HTERT RPE-1 (cell line): Measurements from ENCODE around the gene PPP1R37.

ENCODE experiments used
- in situ Hi-C: fragments of 300-500 bp; cut with MboI; formaldehyde crosslinking; loops from 4 replicates; pipeline ENCODE4 v1.14.3; 2020; ENCODE audit warnings: low sequenced_read_pairs

Gene PPP1R37

GRCh38 chr19:45164577-45165335, 71.8 kb downstream of the PPP1R37 start:
- in situ Hi-C loops: no loop called here

GRCh38 chr19:45166723-45167252, 73.8 kb downstream of the PPP1R37 start:
- in situ Hi-C loops: no loop called here

DNA sequence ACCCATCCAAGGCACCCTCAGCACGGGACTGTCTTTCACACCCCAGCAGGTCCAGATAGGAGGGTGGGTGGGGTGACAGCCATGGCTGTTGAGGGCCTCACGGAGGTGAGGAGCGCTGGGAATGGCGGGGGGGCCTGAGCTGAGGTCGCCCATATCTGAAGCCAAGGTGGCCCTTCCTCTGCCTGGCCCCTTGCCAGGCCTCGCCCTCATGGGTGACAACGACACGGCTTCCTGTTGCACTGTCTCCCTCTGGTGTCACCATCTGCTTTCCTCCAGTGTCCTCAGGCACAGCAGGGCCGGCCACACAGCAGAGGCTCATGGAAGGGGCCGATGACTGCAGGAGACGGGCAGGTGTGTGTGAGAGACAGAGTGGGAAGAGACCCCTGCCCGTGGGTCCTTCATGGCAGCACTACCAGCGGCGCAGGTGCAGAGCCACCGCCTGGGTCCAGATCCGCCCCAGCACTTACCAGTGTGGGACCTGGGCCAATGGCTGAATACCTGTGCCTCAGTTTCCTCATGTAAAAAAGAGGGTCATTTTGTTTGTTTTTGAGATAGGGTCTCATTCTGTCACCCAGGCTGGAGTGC, 75.9 kb downstream of the PPP1R37 start:
- in situ Hi-C loops: no loop called here

DNA sequence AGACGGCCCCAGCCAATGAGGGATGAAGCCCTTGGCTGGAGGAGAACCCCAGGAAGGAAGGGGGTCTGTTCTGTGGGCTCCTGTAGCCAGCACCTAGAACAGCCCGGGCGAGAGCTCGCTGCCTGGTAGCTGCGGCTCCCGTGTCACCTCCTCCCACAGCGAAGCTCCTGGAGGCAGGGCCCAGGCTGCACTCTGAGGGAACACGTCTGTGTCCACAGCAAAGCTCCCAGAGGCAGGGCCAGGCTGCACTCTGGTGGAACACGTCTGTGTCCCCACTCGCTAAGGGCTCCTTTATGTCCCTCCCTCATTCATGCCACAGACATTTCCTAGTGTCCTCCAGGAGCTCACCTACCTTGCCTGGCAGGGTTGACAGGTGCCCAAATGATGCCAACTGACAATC, 76.6 kb downstream of the PPP1R37 start:
- in situ Hi-C loops: no loop called here

GRCh38 chr19:45170146-45171106, 77.4 kb downstream of the PPP1R37 start:
- in situ Hi-C loops: no loop called here

- in situ Hi-C loops: no loop called here
Observed at GRCh38 chr19:45171211-45171623, 78.2 kb downstream of the PPP1R37 start.

- in situ Hi-C loops: no loop called here
Observed at GRCh38 chr19:45172173-45172572, 79.2 kb downstream of the PPP1R37 start.

- in situ Hi-C loops: no loop called here
Observed at GRCh38 chr19:45172611-45173208, 79.7 kb downstream of the PPP1R37 start.

DNA sequence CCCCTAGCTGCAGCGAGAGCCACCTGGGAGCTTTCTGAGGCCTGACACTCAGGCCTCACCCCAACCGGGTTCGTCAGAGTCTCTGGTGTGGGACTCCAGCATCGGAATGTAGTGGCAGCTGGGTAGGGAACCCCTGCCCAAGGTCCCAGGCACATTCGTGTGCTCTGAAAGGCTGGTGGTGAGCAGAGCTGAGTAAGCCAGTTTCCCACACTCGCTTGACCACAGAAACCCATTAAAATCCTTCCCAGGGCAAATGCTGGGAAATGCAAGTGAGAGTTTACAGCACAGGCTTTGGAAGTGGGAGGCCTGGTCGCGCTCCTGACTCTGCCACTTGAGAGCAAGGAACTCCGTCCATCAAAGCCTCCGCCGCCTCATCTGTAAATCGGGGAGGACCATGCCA, 80.8 kb downstream of the PPP1R37 start:
- in situ Hi-C loops: no loop called here

GRCh38 chr19:45175515-45176345, 82.8 kb downstream of the PPP1R37 start:
- in situ Hi-C loops: no loop called here

DNA sequence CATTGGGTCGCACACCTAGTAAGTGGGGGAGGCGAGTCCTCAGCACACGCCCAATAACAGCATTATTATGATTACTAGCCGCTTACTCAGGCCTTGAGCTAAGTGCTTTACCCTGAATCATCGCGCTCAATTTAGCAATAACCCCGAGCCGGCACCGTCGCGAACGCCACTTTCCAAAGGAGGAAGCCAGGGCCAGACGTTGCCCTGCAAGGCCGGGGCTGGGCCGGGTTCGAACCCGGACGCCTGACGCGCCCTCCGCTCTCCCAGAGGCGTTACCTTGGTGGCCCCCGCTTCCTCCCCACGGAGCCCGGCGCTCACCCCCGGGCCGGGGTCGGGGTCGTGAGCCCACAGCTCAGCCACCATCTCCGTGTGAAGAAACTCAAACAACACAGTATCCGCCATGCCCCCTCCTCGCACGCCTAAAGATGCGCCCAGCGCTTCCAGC, 84.9 kb downstream of the PPP1R37 start, which contains the start of gene TRAPPC6A:
Gene TRAPPC6A, minus strand, starts transcription at position 421 of the 445 bp plus-strand sequence. Its CDS starts 19 bp downstream, at position 402.
- in situ Hi-C loops: no loop called here

GRCh38 chr19:45178262-45179071, 85.5 kb downstream of the PPP1R37 start, which contains the start of gene BLOC1S3:
Gene BLOC1S3, plus strand, starts transcription at chr19:45178784. Its CDS starts 513 bp downstream, at chr19:45179297.
- in situ Hi-C loops: no loop called here

DNA sequence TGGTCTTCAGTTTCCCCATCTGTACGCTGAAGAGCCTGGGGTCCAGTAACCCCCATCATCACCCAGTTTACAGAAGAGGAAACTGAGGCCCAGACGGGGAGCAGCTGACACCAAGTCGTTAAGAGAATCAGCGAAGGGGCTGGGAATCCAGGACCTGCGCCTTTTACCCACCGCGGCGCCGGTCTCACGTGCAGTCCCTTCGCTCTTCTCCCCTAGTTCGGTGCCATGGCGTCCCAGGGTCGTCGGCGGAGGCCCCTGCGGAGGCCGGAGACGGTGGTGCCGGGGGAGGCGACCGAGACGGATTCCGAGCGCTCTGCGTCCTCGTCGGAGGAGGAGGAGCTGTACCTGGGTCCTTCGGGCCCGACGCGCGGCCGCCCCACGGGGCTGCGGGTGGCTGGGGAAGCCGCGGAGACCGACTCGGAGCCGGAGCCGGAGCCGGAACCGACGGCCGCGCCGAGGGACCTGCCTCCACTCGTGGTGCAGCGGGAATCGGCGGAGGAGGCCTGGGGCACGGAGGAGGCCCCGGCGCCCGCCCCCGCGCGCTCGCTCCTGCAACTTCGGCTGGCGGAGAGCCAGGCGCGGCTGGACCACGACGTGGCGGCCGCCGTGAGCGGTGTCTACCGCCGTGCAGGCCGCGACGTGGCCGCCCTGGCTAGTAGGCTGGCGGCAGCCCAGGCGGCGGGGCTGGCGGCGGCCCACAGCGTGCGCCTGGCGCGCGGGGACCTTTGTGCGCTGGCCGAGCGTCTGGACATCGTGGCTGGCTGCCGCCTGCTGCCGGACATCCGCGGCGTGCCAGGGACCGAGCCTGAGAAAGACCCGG, 86.3 kb downstream of the PPP1R37 start:
- in situ Hi-C loops: no loop called here

DNA sequence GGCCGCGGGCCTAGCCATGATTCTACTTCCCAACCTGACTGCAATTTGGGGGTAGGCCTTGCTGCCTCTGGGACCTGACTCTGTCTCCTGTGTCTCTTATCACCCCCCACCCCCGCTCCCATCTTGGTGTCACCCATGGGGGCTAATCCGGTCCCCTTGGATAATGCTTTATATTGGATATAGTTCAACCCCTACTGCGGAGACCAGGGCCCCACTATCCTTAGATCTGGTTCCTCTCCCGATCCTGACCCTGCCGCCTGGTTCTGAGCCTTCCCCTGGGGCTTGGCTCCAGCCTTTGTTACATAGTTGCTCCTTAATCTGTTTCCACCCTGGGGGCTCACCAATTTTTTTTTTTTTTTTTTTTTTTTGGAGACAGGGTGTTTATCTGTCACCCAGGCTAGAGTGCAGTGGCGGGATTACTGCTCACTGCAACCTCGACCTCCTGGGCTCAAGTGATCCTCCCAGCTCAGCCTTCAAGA, 87.0 kb downstream of the PPP1R37 start:
- in situ Hi-C loops: no loop called here

- in situ Hi-C loops: no loop called here
Observed at GRCh38 chr19:45180936-45181335, 88.0 kb downstream of the PPP1R37 start.

- in situ Hi-C loops: no loop called here
Observed at GRCh38 chr19:45182758-45183157, 89.8 kb downstream of the PPP1R37 start.

DNA sequence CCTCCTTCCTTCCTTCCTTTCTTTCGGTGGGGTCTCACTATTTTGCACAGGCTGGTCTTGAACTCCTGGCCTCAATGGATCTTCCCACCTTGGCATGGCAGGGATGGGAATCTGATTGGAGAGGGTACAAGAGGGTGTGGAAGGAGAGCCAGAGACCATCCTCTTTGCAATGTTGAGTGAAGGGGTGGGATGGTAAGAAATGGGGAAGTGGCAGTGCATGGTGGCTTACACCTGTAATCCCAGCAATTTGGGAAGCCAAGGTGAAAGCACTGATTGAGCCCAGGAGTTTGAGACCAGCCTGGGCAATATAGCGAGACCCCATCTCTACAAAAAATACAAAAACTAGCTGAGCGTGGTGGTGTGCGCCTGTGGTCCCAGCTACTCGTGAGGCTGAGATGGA, 91.1 kb downstream of the PPP1R37 start:
- in situ Hi-C loops: no loop called here
